KOPT-K1 (cell line): Measurements from ENCODE around the gene RAC3.

Experiments used
- H3K27ac ChIP-seq: fragments of 200-600 bp; sonication (generic); 2 replicates; pipeline ENCODE4 v1.5.1; 2016; ENCODE audit warnings: antibody characterized with exemption, mild to moderate bottlenecking, low read depth, low read length; ENCODE audit not compliant: poor library complexity, severe bottlenecking
- H3K36me3 ChIP-seq: fragments of 200-600 bp; sonication (generic); 2 replicates; pipeline ENCODE4 v1.5.1; 2017; ENCODE audit warnings: antibody characterized with exemption, mild to moderate bottlenecking, low read length, moderate library complexity; ENCODE audit not compliant: insufficient read depth
- H3K9me3 ChIP-seq: fragments of 200-600 bp; sonication (generic); 2 replicates; pipeline ENCODE4 v1.5.1; 2017; ENCODE audit warnings: antibody characterized with exemption, low read length, mild to moderate bottlenecking; ENCODE audit not compliant: insufficient read depth, poor library complexity, severe bottlenecking

The RAC3 gene

DNA sequence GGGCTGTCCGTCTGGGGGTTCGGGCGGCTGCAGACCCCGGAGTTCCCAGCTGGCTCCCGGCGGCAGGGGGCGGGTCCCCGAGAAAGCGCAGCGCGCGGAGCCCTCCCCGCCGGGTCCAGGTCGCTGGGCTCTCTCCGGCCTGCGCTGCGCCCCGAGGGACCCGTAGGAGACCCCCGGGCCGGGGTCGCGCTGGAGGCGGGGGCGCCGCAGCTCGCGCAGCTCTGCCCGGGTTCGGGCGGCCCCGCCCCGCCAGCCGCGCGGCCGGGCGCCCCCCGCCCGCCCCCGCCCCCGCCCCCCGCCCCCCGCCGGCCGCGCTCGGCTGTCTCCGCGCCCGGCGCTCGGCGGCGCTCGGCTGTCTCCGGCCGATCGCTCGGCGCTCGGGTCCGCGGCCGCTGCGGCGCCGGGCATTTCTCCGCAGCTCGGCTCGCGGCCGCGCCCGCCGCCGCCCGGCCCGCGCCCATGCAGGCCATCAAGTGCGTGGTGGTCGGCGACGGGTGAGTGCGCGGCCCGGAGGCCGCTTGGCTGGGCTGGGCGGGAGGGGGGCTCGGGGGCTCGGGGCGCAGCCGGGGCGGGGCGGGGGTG lies at the start of gene RAC3:
Gene RAC3, plus strand, starts transcription at position 376 of the 582 bp plus-strand sequence. Its CDS starts 84 bp downstream, at position 460.
- no peaks in the 10 kb centered on the region for H3K9me3 ChIP-seq
- H3K36me3 ChIP-seq = peaks cover 34% of the 10 kb centered on the region; the same call in 1 of the 2 replicates
- H3K27ac ChIP-seq = peak within 1 kb of the TSS; percentile 34

DNA sequence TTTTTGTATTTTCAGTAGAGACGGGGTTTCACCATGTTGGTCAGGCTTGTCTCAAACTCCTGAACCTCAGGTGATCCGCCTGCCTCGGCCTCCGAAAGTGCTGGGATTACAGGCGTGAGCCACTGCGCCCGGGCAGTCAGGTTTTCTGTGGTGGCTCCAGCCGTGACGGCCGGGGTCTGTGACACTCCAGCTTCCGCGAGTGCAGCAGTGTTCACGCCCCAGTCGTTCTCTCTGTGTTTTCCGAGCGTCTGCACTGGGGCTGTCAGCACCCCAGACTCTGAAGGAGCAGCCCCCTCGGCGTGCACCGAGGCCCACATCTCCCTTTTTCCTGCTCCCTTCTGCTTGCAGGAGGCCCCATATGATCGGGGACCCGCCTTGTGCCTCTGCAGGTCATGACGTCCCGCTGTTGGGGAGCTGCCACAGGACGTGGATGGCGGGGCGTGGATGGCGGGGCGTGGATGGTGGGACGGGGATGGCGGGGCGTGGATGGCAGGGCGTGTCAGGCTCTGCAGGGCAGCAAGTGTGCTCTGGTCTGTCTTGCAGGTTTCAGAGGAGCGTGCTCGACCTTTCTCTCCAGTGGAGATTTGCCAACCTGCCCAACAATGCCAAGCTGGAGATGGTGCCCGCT lies 48.4 kb upstream of the RAC3 start:
- H3K36me3 ChIP-seq = peaks cover 29% of the 10 kb centered on the region
- H3K27ac ChIP-seq = no peak overlapping the region
- no peaks in the 10 kb centered on the region for H3K9me3 ChIP-seq

DNA sequence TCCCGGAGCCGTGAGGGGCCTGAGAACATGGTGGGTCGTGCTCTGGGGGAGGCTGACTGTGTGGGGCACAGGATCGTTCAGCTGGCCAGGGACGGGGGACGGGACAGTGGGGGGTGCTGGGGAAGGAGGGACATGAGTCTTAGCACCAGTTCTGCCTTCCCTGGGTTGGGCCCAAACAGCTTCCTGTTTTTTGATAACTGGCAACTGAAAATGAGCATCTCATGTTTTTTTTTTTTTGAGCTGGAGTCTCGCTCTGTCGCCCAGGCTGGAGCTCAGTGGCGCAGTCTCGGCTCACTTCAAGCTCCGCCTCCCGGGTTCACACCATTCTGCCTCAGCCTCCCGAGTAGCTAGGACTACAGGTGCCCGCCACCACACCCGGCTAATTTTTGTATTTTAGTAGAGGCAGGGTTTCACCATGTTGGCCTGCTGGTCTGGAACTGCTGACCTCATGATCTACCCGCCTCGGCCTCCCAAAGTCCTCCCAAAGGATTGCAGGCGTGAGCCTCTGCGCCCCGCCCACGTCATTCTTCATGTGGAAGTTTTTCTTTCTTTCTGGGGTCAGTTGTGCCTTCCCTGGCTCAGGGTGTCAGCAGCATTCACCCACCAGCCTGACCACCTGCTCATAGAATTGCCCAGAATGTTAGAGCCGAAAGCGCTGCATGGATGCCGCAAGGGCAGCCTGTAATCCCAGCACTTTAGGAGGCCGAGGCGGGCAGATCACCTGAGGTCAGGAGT lies 47.7 kb upstream of the RAC3 start:
- Histone ChIP-seq H3K9me3 (no peaks in the 10 kb centered on the region), H3K36me3 (peaks cover 29% of the 10 kb centered on the region), H3K27ac (no peak overlapping the region)

DNA sequence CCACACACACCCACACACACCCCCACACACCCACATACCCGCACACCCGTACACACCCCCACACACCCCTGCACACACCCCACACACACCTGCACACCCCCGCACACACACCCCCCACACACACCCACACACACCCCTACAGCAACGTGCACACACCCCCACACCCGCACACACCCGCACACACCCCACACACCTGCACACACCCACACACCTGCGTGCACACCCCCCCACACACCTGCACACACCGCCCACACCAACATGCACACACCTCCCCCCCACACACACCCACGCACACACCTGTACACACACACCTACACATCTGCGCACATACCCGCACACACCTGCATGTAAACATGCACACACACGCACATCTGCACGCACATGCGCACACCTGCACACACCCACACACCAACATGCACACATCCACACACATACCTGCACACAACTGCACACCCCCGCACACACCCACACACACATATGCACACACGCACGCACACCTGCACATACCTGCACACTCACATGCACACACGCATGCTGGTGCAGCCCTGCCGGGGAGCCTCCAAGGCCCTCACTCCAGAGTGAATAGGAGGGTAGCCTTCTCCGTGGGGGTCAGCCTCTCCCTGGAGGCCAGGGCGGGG lies 46.6 kb upstream of the RAC3 start:
- H3K27ac ChIP-seq = no peak overlapping the region
- no peaks in the 10 kb centered on the region for H3K9me3 ChIP-seq
- peaks cover 24% of the 10 kb centered on the region for H3K36me3 ChIP-seq

DNA sequence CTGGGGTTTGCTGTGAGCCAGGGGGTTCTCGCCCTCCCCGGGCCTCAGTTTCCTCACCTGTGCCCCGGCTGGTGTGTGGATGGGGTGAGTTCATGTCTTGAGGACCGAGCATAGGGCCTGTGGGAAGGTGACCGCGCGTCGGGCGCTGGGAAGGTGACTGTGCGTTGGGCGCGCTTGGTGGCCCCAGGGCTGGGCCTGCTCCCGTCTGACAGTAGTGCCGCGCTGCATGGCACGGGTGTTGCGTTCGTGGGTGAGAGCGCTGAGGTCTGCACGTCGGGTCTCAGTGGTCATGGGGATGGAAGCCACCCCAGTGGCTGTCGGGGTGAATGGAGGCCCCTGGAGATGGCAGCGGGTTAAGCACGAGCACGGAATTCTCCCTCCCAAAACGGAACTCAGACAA lies 44.9 kb upstream of the RAC3 start:
- no peak overlapping the region for H3K27ac ChIP-seq
- peaks cover 24% of the 10 kb centered on the region for H3K36me3 ChIP-seq
- no peaks in the 10 kb centered on the region for H3K9me3 ChIP-seq

DNA sequence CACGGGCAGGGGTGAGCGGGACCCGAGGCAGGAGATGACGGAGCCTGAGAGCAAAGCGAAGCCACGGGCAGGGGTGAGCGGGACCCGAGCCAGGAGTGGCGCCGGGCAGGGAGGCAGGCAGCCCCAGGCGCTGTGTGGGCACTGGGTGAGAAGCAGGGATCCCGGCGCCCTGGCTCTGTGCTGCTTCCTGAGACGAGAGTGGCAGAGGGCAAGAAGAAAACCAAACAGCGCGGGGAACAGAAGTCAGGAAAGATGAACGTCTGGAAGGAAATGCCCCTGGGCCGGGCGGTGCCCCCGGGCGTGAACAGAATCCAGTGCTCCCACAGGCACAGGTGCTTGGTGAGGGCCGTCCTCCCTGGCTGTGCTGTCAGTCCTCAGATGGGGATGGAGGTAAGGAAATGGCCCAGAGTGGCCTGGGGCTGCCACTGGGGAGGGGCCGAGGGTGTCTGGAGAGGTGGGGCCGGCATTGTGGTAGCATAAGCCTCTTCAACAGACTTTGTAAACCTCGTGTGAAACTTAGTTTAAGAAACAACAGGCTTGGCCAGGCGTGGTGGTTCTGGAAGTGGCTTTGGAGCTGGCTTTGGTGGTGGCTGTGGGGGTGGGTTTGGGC lies 44.2 kb upstream of the RAC3 start:
- H3K36me3 ChIP-seq = peaks cover 24% of the 10 kb centered on the region
- no peaks in the 10 kb centered on the region for H3K9me3 ChIP-seq
- H3K27ac ChIP-seq = no peak overlapping the region

DNA sequence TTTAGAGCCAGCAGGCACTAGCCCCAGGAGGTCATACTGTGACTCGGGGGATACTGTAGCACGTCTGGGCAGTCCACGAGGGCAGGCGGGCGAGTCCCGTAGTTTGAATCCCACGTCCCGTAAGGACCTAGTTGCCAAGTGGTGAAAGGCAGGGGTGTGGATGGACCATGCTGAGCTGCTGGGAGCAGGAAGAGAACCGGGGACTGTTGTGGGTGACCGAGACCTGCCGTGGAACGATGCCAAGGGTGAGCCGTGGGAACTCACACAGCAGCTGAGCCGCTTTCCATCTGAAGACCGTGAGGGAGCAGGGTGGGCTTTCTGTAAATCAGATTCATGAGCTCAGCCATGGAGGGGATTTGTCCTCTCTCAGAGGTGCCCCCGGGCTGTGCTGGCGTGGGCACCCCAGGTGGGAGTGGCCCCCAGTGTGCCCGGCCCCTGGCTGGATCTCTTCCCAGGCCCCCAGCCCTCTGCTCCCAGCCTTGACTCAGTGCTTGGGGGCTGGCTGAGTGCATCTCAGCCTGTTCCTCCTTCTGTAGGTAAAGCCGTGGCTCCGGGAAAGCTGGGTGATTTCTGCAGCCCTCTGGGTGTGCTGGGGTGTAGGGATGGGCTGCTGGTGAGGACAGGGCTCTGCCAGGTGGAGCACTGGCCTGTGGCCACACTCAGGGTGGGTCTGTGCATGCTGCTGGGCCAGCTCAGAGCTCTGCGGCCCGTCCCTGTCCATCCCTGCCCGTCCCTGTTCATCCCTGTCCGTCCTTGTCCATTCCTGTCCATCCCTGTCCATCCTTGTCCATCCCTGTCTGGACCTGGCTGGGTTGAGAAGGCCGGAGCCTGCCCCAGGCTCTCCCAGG lies 40.4 kb upstream of the RAC3 start:
- no peak overlapping the region for H3K27ac ChIP-seq
- H3K36me3 ChIP-seq = peaks cover 6% of the 10 kb centered on the region; the same call in 1 of the 2 replicates
- no peaks in the 10 kb centered on the region for H3K9me3 ChIP-seq

DNA sequence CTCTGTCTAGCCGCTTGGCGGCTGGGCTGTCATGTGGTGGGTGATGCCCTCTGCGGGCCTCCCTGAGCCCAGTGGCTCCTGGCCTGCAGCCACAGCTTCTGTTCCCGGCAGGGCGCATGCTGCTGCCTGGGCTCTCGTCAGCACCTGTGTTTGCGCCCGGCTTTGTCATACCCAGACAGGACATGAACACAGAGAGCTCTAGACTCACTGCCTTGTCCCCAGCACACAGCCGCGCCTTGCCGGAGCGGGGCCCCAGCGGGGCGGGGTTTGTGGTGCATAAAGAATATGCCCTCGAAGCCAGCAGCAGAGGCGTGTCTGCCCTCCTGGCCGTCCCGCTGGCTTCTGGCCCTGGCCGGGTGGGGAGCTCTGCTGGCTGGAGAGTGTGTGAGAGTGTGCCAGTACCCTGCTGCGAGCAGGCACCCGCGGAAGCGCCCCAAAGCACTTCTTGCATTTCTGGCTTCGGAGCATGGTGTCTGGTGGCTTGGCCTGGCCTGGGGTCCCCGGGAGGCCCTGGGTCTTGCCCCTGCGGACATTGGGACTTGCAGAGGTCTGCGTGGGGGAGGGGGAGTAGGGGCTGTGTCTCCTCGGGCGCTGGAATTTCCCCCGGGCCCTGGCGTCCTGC lies 39.7 kb upstream of the RAC3 start:
- no peak overlapping the region for H3K27ac ChIP-seq
- no peaks in the 10 kb centered on the region for H3K36me3 ChIP-seq
- H3K9me3 ChIP-seq = no peaks in the 10 kb centered on the region

DNA sequence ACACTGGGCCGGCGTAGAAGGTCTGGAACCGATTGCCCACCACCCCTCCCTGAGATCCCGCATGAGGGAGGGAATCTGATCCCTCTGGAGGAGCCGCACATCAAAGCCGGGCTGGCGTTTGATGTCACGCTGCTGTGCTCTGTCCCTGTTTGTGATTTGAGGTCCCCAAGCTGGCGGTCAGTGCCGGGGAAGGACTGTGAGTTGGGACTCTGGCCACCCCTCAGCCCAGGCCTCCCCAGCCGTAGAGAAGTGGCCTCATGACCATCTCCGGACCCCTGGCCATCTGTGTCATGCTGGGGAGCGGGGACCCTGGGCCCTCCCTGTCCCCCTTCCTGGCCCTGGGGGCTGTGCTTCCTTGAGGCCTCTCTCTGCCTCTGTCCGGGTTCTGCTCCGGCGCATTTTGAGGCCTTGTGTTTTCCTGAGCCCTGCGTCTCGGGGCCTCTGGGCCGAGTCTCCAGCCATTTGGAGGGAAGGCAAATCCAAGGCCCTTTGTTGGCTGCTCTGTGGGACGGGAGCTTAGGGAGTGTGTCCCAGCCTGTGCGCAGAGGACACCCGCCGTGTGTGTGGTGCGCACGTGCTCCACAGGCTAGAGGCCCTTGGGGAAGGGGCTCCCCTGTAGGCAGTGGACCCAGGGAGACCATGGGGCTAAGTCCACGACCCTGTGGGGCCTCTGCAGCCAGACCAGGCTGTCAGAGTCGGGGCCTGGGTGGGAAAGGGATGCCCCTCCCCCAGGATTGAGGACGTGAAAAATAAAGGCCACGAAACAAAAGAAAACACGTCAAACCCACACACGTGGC lies 39.0 kb upstream of the RAC3 start:
- Histone ChIP-seq H3K9me3 (no peaks in the 10 kb centered on the region), H3K36me3 (no peaks in the 10 kb centered on the region), H3K27ac (no peak overlapping the region)

DNA sequence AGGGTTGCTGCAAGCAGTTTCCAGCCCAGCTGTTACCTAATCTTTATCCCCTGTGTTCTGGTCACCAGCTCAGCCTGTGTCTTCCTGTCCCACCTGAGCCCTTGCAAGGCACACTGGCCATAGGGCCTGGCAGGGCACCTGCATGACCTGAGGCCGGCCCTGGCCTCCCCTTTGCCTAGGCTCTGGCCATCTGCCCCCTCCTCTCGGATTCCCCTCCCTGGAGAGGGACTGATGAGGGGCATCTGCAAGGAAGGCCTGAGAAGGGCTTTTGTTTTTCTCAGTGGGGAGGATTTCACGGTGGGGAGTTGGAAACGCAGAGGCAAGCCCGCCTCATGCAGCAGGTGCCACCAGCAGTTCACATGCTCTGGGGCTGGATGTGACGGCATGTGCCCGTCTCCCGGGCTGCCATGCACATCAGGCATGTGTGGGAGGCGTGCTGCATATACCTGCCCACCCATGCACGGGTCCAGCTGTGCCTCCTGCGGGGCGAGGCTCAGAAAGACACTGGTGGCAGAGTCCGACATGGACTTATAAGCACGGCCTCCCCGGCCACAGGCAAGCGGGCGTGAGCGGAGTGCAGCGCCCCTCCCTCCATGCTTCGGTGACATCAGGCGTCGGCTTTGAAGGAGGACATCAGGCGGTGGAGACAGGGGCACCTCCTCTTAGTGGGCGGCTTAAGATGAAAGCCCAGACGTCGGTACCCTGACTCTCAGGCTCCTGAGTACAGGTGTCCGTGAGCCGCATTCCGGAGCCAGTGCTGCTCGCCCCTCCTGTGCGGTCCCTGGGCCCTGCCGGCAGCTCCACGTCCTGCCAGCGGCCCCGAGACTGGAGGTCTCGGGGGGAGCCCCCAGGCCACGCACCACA lies 37.5 kb upstream of the RAC3 start:
- H3K9me3 ChIP-seq = no peaks in the 10 kb centered on the region
- H3K36me3 ChIP-seq = no peaks in the 10 kb centered on the region
- no peak overlapping the region for H3K27ac ChIP-seq

DNA sequence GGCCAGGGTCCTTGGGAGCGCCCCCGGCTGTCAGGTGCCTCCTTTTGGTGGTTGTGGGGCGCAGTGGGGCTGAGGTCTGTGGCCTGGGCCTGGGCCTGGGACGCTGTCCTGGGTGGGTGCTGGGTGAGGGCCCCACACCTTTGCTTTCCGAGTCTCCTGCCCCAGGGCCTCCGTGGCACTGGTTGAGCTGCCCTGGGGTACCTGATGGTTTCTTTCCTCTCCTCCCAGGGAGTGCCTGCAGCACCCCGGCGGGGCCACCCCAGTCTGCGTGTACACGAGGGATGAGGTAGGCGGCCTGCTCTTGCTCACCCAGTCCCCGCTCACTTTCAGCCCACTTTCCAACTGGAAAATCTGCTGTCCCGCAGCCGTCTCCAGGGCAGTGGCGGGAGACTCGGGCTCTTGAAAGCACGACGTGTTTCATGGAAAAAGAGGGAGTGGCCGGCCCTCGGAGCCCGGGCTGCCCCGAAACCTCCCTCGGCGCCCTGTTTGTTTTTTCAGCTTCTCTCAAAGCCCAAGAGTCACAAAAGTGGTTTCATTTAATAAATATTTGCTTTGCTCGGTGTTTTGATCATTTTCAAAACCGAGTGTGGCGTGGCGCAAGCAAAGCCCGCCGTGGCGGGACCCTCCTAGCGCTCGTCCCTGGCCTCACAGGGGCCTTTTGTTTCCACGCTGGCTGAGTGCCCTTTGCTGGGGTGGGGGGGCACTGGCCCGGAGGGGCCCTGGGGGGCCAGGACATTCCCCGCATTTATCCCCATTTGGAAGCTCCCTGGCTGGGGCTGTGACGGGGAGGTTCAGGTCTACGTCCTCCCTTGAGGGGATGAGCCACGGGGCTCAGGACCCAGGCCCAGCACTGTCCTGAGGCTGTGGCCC lies 36.6 kb upstream of the RAC3 start:
- H3K36me3 ChIP-seq = no peaks in the 10 kb centered on the region

More for the DNA sequence above, 36.6 kb upstream of the RAC3 start:
- H3K9me3 ChIP-seq = no peaks in the 10 kb centered on the region
- H3K27ac ChIP-seq = no peak overlapping the region
